H1 (cell line): ENCODE measurements around the gene SYNJ2BP. TPM values are rescaled to one million over a fixed set of nuclear protein-coding genes. Genes with fewer than 3 reads are reported as not detected.

Source experiments
- CTCF ChIA-PET: fragments of 300-600 bp; sonication (Branson Sonifier 250); formaldehyde crosslinking; loops from one replicate; lab custom pipeline; 2021; ENCODE audit not compliant: partially characterized antibody; lab: Charles Lee
- POLR2A ChIA-PET: fragments of 300-600 bp; sonication (Branson Sonifier 250); formaldehyde crosslinking; loops from one replicate; lab custom pipeline; 2021; ENCODE audit warnings: inconsistent platforms; ENCODE audit not compliant: partially characterized antibody; lab: Charles Lee
- DNase-seq, 2 experiments: peaks; one replicate each; pipeline versions ENCODE4 v3.0.0 to v3.0.0-alpha.2; 2010 to 2022; ENCODE audit warnings: low spot score in 2 of 2, low read depth in 1 of 2, mixed read lengths in 1 of 2
- FAIRE-seq: peaks from 2 replicates; lab custom pipeline; 2011; peaks lifted over from hg19 to GRCh38; lab: Jason Lieb, UNC
- H2AFZ ChIP-seq: 2 replicates; pipeline ENCODE4 v1.8.1; 2012; ENCODE audit warnings: low read length, inconsistent platforms
- H2AK5ac ChIP-seq: 2 replicates; pipeline ENCODE4 v1.6.1; 2013; ENCODE audit warnings: low read depth, low read length
- H2BK120ac ChIP-seq: replicated peaks from 2 replicates; pipeline ENCODE3; 2013; ENCODE audit warnings: low read depth, low read length, inconsistent platforms
- H2BK12ac ChIP-seq: 2 replicates; pipeline ENCODE4 v1.6.1; 2013; ENCODE audit warnings: low read depth, low read length
- H2BK15ac ChIP-seq: 2 replicates; pipeline ENCODE4 v1.6.1; 2013; ENCODE audit warnings: low read length
- H2BK20ac ChIP-seq: 2 replicates; pipeline ENCODE4 v1.6.1; 2013; ENCODE audit warnings: low read length
- H2BK5ac ChIP-seq: 2 replicates; pipeline ENCODE4 v1.6.1; 2013; ENCODE audit warnings: low read depth, low read length
- H3K14ac ChIP-seq: 2 replicates; pipeline ENCODE4 v1.6.1; 2013; ENCODE audit warnings: inconsistent platforms; ENCODE audit not compliant: insufficient read length
- H3K18ac ChIP-seq: 2 replicates; pipeline ENCODE4 v1.6.1; 2013; ENCODE audit warnings: low read length; ENCODE audit errors: extremely low read depth
- H3K23ac ChIP-seq: 2 replicates; pipeline ENCODE4 v1.6.1; 2013; ENCODE audit warnings: inconsistent platforms; ENCODE audit not compliant: insufficient read length
- H3K23me2 ChIP-seq: 2 replicates; pipeline ENCODE4 v1.6.1; 2013; ENCODE audit warnings: low read depth, low read length
- H3K27ac ChIP-seq: 2 replicates; pipeline ENCODE4 v1.6.1; 2011; ENCODE audit warnings: low read depth, low read length, inconsistent platforms
- H3K27me3 ChIP-seq, 4 experiments: replicated peaks in 1 of 4; 1 replicate in 1 of 4; 2 replicates in 3 of 4; pipeline versions ENCODE4 v1.6.1 to v1.8.1; 2011 to 2013; ENCODE audit warnings: low read length in 3 of 4, mild to moderate bottlenecking in 3 of 4, inconsistent platforms in 2 of 4, mixed read lengths in 2 of 4, moderate library complexity in 1 of 4; ENCODE audit not compliant: control insufficient read depth in 3 of 4, insufficient read depth in 3 of 4; ENCODE audit errors: extremely low read depth in 1 of 4
- H3K36me3 ChIP-seq, 4 experiments: 2 replicates each; pipeline versions ENCODE4 v1.6.1 to v1.8.1; 2011 to 2013; ENCODE audit warnings: mild to moderate bottlenecking in 4 of 4, low read length in 3 of 4, moderate library complexity in 2 of 4, control low read depth in 1 of 4, inconsistent platforms in 1 of 4; ENCODE audit not compliant: insufficient read depth in 4 of 4, control insufficient read depth in 2 of 4
- H3K4ac ChIP-seq: replicated peaks from 2 replicates; pipeline ENCODE3; 2013; ENCODE audit warnings: low read length, low read depth, mixed read lengths, inconsistent platforms; ENCODE audit not compliant: insufficient read length
- H3K4me1 ChIP-seq, 4 experiments: replicated peaks in 1 of 4; 1 replicate in 1 of 4; 2 replicates in 3 of 4; pipeline versions ENCODE4 v1.6.1 to v1.8.1; 2011 to 2013; ENCODE audit warnings: low read length in 3 of 4, inconsistent platforms in 2 of 4, mixed read lengths in 1 of 4; ENCODE audit not compliant: insufficient read depth in 4 of 4, control insufficient read depth in 3 of 4
- H3K4me2 ChIP-seq, 2 experiments: 2 replicates each; pipeline versions ENCODE4 v1.6.1 to v1.8.1; 2011 to 2013; ENCODE audit warnings: low read depth in 2 of 2, low read length in 2 of 2, control low read depth in 1 of 2, inconsistent platforms in 1 of 2, mild to moderate bottlenecking in 1 of 2; ENCODE audit not compliant: insufficient read depth in 1 of 2
- H3K4me3 ChIP-seq, 4 experiments: fragments of 200-600, 300-600 bp in 1 of 4; sonication (generic), shearing (Covaris generic), sonication (Bioruptor Twin) in 1 of 4; 2 replicates each; pipeline versions ENCODE4 v1.5.1 to v1.8.1; 2011 to 2016; ENCODE audit warnings: low read length in 4 of 4, low read depth in 3 of 4, control low read depth in 2 of 4, inconsistent platforms in 2 of 4, mild to moderate bottlenecking in 2 of 4, mixed read lengths in 1 of 4, moderate library complexity in 1 of 4; ENCODE audit not compliant: insufficient read depth in 2 of 4; ENCODE audit errors: extremely low read depth in 1 of 4
- H3K56ac ChIP-seq: replicated peaks from 2 replicates; pipeline ENCODE3; 2013; ENCODE audit warnings: low read depth, mild to moderate bottlenecking, mixed read lengths, low read length, inconsistent platforms; ENCODE audit not compliant: insufficient read length
- H3K79me1 ChIP-seq: 2 replicates; pipeline ENCODE4 v1.6.1; 2013; ENCODE audit warnings: low read depth, low read length, control low read depth
- H3K79me2 ChIP-seq, 2 experiments: 2 replicates each; pipeline versions ENCODE4 v1.6.1 to v1.8.1; 2012 to 2013; ENCODE audit warnings: low read length in 2 of 2, mild to moderate bottlenecking in 2 of 2, inconsistent platforms in 1 of 2; ENCODE audit not compliant: insufficient read depth in 2 of 2, control insufficient read depth in 1 of 2
- H3K9ac ChIP-seq, 4 experiments: replicated peaks in 1 of 4; 1 replicate in 1 of 4; 2 replicates in 3 of 4; pipeline versions ENCODE4 v1.6.1 to v1.8.1; 2011 to 2013; ENCODE audit warnings: low read depth in 3 of 4, low read length in 3 of 4, control low read depth in 2 of 4, mild to moderate bottlenecking in 2 of 4, moderate library complexity in 2 of 4, inconsistent platforms in 1 of 4; ENCODE audit errors: extremely low read depth in 1 of 4
- H3K9me3 ChIP-seq, 2 experiments: 2 replicates each; pipeline versions ENCODE4 v1.6.1 to v1.8.1; 2012 to 2013; ENCODE audit warnings: mild to moderate bottlenecking in 2 of 2, moderate library complexity in 2 of 2, control low read depth in 1 of 2, inconsistent platforms in 1 of 2, low read depth in 1 of 2, low read length in 1 of 2, mixed read lengths in 1 of 2; ENCODE audit not compliant: insufficient read depth in 2 of 2
- H4K20me1 ChIP-seq, 2 experiments: replicated peaks in 1 of 2; 2 replicates each; pipeline versions ENCODE3 to v1.8.1; 2011 to 2013; ENCODE audit warnings: inconsistent platforms in 2 of 2, low read length in 2 of 2, mild to moderate bottlenecking in 1 of 2; ENCODE audit not compliant: insufficient read depth in 2 of 2, control insufficient read depth in 1 of 2
- H4K5ac ChIP-seq: 2 replicates; pipeline ENCODE4 v1.6.1; 2013; ENCODE audit warnings: low read length, low read depth, mixed read lengths, inconsistent platforms; ENCODE audit not compliant: insufficient read length
- H4K8ac ChIP-seq: 2 replicates; pipeline ENCODE4 v1.8.0; 2013; ENCODE audit warnings: mild to moderate bottlenecking, moderate library complexity, low read length, inconsistent platforms; ENCODE audit not compliant: insufficient read depth; ENCODE audit errors: extremely low read depth
- H4K91ac ChIP-seq: replicated peaks from 2 replicates; pipeline ENCODE3; 2013; ENCODE audit warnings: low read length, mixed read lengths, inconsistent platforms; ENCODE audit not compliant: insufficient read length
- GABPA ChIP-seq: IDR thresholded peaks from 2 replicates; pipeline ENCODE4 v1.6.1; 2011; ENCODE audit warnings: mild to moderate bottlenecking, low read length, moderate library complexity, borderline replicate concordance; ENCODE audit not compliant: insufficient read depth
- ZNF274 ChIP-seq: IDR thresholded peaks from 2 replicates; pipeline ENCODE4 v1.7.0; 2012; ENCODE audit warnings: low read length, borderline replicate concordance; ENCODE audit errors: extremely low read depth
- WGBS, 2 experiments: shearing (Covaris generic) in 1 of 2; methylation state at CpG; one replicate each; pipeline versions ENCODE4 v1.1.6 to v1.1.7; 2013 to 2015; ENCODE audit warnings: low lambda C conversion rate in 2 of 2, mixed read lengths in 2 of 2, inconsistent platforms in 1 of 2, low coverage in 1 of 2, missing lambda C conversion rate in 1 of 2; ENCODE audit not compliant: insufficient replicate concordance in 2 of 2, insufficient coverage in 1 of 2, insufficient read length in 1 of 2; ENCODE audit errors: extremely low coverage in 1 of 2, missing lambda C conversion rate in 1 of 2; 5-methylcytosine and 5-hydroxymethylcytosine counted together
- polyA plus RNA-seq, 7 experiments: library from polyadenylated mRNA; depleted of rRNA in 3 of 7; stranded (reverse) in 5 of 7; unstranded in 2 of 7; fragments of >200 nt in 5 of 7; fragments of 200-250 nt in 2 of 7; gene quantifications; 1 replicate in 5 of 7; 2 replicates in 1 of 7; 4 replicates in 1 of 7; pipeline versions ENCODE4 v1.2.1 to v1.2.3, GENCODE V29; 2011 to 2013; ENCODE audit warnings: missing spikeins in 2 of 7, mixed read lengths in 2 of 7
- total RNA-seq: library from RNA; stranded (reverse); fragmentation: NEBNext Ultra II Directional; extraction: Animal tissue kit (Norgen Biotek cat#: 25700); gene quantifications from 2 replicates; pipeline ENCODE4 v1.2.1, GENCODE V29; 2021

The SYNJ2BP gene
- total and polyA plus RNA-seq, 2 of the 8 experiments (the other 6 are each of a cell fraction or from before 2014, with no cell fraction given) = 9.6 to 30.6 TPM

DNA sequence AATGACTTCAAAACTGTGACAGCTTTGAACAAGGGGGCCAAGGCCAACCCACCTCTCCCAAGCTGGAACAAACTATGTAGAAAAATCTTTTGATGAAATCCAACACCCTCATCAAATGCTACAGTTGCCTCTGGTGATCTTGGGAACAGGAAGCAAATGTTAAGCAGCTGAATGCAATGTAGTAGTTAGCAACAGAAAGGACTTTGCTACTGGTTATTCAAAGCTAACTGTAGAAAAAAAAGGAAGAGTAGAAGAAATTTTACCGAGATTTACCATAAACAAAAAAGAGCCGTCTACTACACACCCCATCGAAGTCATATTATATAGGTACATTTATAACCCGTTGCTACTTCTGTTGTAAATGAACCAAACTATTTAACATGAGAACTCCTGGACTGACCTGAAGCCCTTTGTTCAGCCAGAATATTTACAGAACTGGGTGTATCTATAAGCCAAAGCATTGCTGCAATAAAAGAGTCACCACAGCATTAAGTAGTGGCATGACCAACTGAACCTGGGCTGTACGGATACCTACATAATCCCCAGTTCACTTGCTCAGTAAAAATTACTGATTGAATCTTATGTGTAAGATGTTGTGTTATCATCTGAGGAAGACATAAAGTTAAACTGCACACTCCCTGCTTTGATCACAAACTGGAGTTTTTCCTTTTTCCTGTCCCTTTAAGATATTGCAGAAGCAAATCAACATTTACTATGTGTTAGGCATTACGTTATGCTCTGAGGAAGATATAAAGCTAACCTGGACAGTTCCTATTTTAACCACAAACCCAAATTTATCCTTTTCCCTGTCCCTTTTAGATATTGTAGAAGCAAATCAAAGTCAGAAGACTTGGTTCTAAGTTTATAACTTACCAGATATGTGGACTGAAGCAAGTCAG lies 25.1 kb downstream of the SYNJ2BP start:
- Histone ChIP-seq H3K79me1 (no peaks in the 10 kb centered on the region; the same call in 1 of the 2 replicates), H3K56ac (no peak overlapping the region), H4K5ac (no peak overlapping the region), H3K18ac (peak overlapping the region; percentile 48; the same call in 1 of the 2 replicates), H3K23me2 (no peaks in the 10 kb centered on the region), H3K4me2 (no peak overlapping the region), H3K27me3 (no peaks in the 10 kb centered on the region), H3K4me1 (no peaks in the 10 kb centered on the region), H4K91ac (no peak overlapping the region), H3K4me3 (no peak overlapping the region), H3K9me3 (no peaks in the 10 kb centered on the region), H4K8ac (no peak overlapping the region), H3K9ac (peak overlapping the region in 1 of 4 experiments; percentile 34; a peak in 1 of 7 replicates), H4K20me1 (no peaks in the 10 kb centered on the region), H2BK15ac (no peak overlapping the region), H3K14ac (no peak overlapping the region), H3K79me2 (peaks cover 0 to 25% of the 10 kb centered on the region in 2 experiments; a peak in 2 of 4 replicates), H3K4ac (no peak overlapping the region), H2AFZ (no peak overlapping the region), H2AK5ac (0 out of 2 replicates have a peak overlapping the region, but pooled peaks have one; percentile 75), H2BK20ac (no peak overlapping the region), H2BK5ac (peak overlapping the region; percentile 78; the same call in 1 of the 2 replicates), H3K27ac (no peak overlapping the region), H3K36me3 (peaks cover 0 to 4% (median 0%) of the 10 kb centered on the region in 4 experiments; a peak in 1 of 8 replicates), H2BK120ac (peak overlapping the region; percentile 33), H2BK12ac (no peak overlapping the region), H3K23ac (no peak overlapping the region)
- WGBS, 2 experiments = 83% methylated on average over 6 of the region's 6 CpGs; no CpG with 5 or more reads in 1 of the 2 experiments
- no peak for DNase-seq
- FAIRE-seq = no peak
- ChIA-PET POLR2A (interaction anchor here (1.5 kb wide), 1 partner anchor 11 kb away, joined by 4 read pairs; no protein-coding TSS in a partner anchor), CTCF (interaction anchor here (0.6 to 4.7 kb wide), 4 partner anchors 10 to 587 kb away, joined by 3 to 22 read pairs (median 4); no protein-coding TSS in a partner anchor)
- TF ChIP-seq GABPA (no peak), ZNF274 (no peak)
